Neutrophil (primary cell): ENCODE measurements around the gene TK2.

ENCODE experiments used
- H3K27ac ChIP-seq: fragments of 200-600 bp; sonication (generic); 2 replicates; pipeline ENCODE4 v1.5.1; 2016; ENCODE audit warnings: mild to moderate bottlenecking, moderate library complexity
- H3K27me3 ChIP-seq: fragments of 200-600 bp; sonication (generic); 2 replicates; pipeline ENCODE4 v1.6.0; 2016; ENCODE audit warnings: mild to moderate bottlenecking
- H3K36me3 ChIP-seq: fragments of 200-600 bp; sonication (generic); 2 replicates; pipeline ENCODE4 v1.5.1; 2017
- H3K4me1 ChIP-seq, 2 experiments: fragments of 200-600 bp in 1 of 2; sonication (generic) in 1 of 2; 1 replicate in 1 of 2; 2 replicates in 1 of 2; pipeline versions ENCODE4 v1.5.1 to v1.6.1; 2013 to 2016; ENCODE audit warnings: low read depth in 1 of 2, low read length in 1 of 2, mild to moderate bottlenecking in 1 of 2, moderate library complexity in 1 of 2; ENCODE audit not compliant: control insufficient read depth in 1 of 2, insufficient read depth in 1 of 2
- H3K4me3 ChIP-seq, 2 experiments: fragments of 200-600 bp in 1 of 2; sonication (generic) in 1 of 2; 1 replicate in 1 of 2; 2 replicates in 1 of 2; pipeline ENCODE4 v1.5.1; 2013 to 2016; ENCODE audit warnings: low read depth in 1 of 2, low read length in 1 of 2, mild to moderate bottlenecking in 1 of 2, moderate library complexity in 1 of 2
- H3K9me3 ChIP-seq: fragments of 200-600 bp; sonication (generic); 2 replicates; pipeline ENCODE4 v1.5.1; 2016
- TF ChIP-seq, protein P1 (sequence below): fragments of 200-600 bp; sonication (generic); IDR thresholded peaks from 2 replicates; pipeline ENCODE4 v1.5.1; 2016; ENCODE audit warnings: antibody characterized with exemption

TK2 gene

DNA sequence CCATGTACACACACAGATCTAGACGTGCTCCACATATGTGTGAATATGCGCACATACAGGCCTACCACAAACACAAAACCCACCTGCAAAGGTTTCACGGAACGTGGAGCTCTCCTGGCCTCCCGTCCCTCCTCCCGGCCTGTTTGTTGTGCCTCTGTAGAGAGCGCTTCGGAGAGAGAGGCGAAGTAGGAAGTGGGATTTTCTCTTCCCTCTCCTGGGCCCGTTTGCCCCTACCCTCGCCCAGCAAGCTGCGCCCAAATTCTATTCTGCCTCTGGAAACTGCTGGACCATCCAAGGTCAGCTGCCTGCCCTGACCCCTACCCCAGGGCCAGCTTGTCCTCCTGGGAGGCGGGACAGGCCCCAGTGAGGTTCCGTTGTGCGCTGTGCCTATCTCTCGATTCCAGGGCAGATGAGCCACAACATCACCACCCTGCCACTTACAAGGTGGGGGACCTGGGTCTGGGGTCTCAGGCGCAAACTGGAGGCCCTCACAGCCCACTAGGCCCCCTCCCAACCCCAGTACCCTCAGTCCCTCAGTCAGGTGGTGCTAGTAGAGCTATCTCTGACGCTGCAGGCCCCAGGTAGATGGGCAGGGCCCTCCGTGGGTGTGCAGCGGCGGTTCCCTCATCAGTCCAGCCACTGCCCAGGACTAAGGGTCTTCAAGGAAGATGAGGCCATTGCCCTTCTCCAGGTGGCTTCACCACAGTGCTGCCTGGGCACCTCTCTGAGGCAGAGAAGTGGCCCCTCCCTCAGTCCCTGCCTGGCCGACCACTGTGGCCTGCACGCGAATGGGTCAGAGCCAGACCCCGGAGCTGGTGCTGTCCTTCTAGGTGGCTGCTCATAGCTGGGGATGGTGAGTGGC, 68.6 kb downstream of the TK2 start:
- Histone ChIP-seq H3K9me3 (no peaks in the 10 kb centered on the region), H3K4me1 (peaks cover 17 to 24% of the 10 kb centered on the region in 2 experiments), H3K4me3 (no peak overlapping the region), H3K36me3 (no peaks in the 10 kb centered on the region), H3K27me3 (peaks cover 7% of the 10 kb centered on the region), H3K27ac (no peak overlapping the region)
- TF ChIP-seq, protein P1, sequence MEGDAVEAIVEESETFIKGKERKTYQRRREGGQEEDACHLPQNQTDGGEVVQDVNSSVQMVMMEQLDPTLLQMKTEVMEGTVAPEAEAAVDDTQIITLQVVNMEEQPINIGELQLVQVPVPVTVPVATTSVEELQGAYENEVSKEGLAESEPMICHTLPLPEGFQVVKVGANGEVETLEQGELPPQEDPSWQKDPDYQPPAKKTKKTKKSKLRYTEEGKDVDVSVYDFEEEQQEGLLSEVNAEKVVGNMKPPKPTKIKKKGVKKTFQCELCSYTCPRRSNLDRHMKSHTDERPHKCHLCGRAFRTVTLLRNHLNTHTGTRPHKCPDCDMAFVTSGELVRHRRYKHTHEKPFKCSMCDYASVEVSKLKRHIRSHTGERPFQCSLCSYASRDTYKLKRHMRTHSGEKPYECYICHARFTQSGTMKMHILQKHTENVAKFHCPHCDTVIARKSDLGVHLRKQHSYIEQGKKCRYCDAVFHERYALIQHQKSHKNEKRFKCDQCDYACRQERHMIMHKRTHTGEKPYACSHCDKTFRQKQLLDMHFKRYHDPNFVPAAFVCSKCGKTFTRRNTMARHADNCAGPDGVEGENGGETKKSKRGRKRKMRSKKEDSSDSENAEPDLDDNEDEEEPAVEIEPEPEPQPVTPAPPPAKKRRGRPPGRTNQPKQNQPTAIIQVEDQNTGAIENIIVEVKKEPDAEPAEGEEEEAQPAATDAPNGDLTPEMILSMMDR: no peak

DNA sequence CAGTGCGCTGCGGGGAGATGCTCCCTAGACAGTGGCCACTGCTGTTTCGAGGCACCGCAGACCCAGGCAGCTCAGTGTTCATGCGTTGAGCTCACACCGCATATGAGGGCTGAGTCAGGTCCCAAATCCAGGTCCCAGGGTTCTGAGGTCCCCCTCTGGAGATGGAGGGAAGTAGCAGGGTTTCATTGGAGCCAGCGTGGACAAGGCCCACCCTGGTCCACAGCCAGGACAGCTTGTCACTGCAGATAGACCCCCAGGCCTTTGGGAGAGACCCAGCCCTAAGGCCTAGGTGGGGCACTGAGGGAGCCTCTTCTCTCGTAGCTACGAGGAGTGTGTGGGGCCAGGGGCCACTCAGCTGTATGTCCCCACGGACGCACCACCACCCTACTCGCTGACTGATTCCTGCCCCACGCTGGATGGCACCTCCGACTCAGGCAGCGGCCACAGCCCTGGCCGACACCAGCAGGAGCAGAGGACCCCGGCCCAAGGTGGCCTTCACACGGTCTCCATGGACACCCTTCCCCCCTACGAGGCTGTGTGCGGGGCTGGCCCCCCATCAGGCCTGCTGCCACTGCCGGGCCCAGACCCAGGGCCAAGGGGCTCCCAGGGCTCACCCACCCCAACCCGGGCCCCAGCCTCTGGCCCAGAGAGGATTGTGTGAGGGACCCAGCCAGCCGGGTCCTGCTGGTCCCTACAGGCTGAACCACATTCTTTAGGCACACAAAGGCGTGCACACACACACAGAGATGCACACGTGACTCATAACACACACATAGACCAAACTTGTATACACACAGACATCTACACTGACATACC, 69.4 kb downstream of the TK2 start:
- H3K9me3 ChIP-seq: no peaks in the 10 kb centered on the region
- no peak overlapping the region for H3K27ac ChIP-seq
- H3K27me3 ChIP-seq: peaks cover 10% of the 10 kb centered on the region
- peaks cover 17 to 23% of the 10 kb centered on the region in 2 experiments for H3K4me1 ChIP-seq
- TF ChIP-seq, protein P1: no peak
- no peak overlapping the region for H3K4me3 ChIP-seq
- H3K36me3 ChIP-seq: no peaks in the 10 kb centered on the region

DNA sequence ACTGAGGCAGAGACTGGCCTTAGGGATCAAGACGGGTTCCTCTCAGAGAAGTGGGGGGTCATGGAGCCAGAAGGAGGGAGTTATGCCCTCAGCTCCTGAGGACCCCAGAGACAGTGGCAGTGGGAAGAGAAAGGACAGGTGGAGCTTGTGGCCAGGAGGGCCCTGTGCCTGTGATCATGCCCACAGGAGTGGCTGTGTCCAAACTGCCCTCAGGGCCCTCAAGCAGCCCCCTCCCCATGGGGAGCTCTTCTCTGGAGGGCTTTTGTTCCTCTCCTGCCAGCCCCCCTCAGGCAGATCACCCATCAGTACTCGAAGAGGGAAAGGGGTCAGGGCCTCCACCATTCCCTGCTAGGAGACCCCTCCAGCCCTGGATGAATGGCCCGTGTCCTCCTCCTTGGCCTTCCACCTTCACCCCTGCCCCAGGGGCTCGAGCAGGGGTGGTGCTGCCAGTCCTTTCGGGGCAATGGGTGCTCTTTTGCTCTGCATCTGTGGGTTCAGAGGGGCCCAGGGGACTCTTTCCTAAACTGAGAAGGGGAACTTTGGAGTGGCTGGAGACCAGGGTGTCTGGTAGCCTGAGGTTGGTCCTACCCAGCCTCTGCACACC, 70.2 kb downstream of the TK2 start:
- Histone ChIP-seq H3K4me3 (no peak overlapping the region), H3K27me3 (peaks cover 18% of the 10 kb centered on the region), H3K27ac (no peak overlapping the region), H3K36me3 (no peaks in the 10 kb centered on the region), H3K9me3 (no peaks in the 10 kb centered on the region), H3K4me1 (peaks cover 17 to 23% of the 10 kb centered on the region in 2 experiments)
- TF ChIP-seq, protein P1: no peak

DNA sequence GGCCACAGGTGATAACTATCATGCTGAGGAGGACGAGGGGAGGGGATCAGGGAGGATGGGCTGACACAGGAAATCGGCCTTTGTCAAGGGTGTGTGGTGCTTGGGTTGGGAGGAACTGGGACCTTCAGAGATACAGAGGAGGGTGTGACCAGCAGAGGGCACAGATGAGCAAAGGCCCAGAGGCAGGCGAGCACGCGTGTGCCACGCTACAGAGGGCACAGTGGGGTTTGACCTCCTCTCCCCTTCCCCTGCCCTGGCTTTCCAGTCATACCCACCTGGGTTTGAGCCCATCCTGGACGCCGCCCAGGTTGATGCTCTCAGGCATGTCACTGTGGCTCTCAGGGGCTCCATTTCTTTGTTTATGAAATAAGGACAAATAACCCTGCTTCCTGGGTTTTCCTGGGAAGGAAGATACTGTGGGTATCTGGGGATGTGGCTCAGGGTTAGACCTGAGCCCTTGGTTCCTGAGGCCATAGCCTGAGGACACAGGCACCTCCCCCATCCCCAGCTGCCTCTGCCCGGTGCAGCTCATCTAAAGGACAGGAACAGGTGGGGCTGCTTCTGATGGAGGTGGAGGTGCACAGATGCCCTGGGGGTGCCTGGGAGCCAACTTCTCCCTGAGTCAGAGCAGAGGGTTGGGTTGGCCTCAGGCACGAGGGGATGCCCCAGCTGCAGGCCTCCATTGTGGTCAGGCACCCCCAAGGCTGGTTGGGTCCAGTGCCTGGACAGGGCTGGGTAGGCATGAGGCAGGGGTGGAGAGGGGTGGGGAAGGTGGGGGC, 71.0 kb downstream of the TK2 start:
- no peaks in the 10 kb centered on the region for H3K9me3 ChIP-seq
- H3K36me3 ChIP-seq: no peaks in the 10 kb centered on the region
- peaks cover 24% of the 10 kb centered on the region for H3K27me3 ChIP-seq
- H3K4me3 ChIP-seq: no peak overlapping the region
- peaks cover 14 to 17% of the 10 kb centered on the region in 2 experiments for H3K4me1 ChIP-seq
- TF ChIP-seq, protein P1: peak; percentile 77
- H3K27ac ChIP-seq: no peak overlapping the region

DNA sequence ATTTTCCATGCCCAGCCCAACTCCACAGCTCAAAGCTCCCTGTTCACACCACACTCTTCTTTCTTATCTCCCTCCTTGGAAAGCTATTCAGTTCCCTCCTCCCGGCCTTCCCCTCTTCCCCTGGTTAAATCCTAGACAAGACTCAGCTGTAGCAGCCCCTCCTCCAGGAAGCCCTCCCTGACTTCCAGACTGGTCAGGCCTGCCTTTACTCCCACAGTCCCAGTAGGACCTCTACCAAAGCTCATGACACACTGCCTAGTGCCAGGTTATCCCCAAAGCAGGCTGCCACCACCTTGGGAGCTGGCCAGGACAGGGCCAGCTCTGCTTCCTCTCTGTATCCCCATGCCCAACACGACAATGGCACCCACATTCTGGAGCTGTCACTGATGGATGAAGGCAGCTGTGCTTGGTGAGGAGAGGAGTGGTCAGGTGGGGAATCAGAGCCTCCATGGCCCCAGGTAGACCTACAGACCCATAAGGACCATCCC, 72.8 kb downstream of the TK2 start:
- TF ChIP-seq, protein P1: no peak
- Histone ChIP-seq H3K36me3 (no peaks in the 10 kb centered on the region), H3K27me3 (peaks cover 24% of the 10 kb centered on the region), H3K4me1 (peaks cover 6 to 9% of the 10 kb centered on the region in 2 experiments), H3K27ac (no peak overlapping the region), H3K4me3 (no peak overlapping the region), H3K9me3 (no peaks in the 10 kb centered on the region)
